Stomach (tissue), 4 donors: ENCODE data around the gene HECTD4.

Experiments
- POLR2AphosphoS5 ChIP-seq, 3 donors: sonication (generic); formaldehyde crosslinking; IDR thresholded peaks; one replicate each; pipeline ENCODE4 v1.6.1; 2016; ENCODE audit warnings: antibody characterized with exemption in 3 of 3
- TF ChIP-seq, protein P1 (sequence below), 7 experiments: fragments of 450-650 bp in 4 of 7; fragments of 200-600 bp in 3 of 7; sonication (generic) in 3 of 7; IDR thresholded peaks; one replicate each; pipeline ENCODE4 v1.5.1; 2016 to 2019; ENCODE audit warnings: antibody characterized with exemption in 7 of 7, control low read depth in 2 of 7, mild to moderate bottlenecking in 1 of 7

DNA sequence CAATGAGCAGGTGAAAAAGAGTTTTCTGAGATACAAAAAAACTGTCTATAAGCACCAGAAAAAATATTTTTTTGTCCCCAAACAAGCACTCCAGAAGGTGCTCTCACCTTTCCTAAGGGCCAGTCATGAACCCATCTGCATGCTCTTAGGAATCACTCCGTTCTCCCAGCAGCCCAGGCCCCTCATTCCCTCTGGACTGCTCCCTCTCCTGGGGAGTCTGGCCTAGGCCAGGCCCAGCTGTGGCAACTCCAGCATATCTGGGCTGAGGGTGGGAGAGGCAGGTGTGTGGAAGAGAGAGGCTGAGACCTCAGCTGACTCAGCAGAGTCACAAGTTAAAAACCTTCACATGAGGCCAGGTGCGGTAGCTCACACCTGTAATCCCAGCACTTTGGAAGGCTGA is 202.3 kb downstream of the HECTD4 start:
- TF ChIP-seq, protein P1, sequence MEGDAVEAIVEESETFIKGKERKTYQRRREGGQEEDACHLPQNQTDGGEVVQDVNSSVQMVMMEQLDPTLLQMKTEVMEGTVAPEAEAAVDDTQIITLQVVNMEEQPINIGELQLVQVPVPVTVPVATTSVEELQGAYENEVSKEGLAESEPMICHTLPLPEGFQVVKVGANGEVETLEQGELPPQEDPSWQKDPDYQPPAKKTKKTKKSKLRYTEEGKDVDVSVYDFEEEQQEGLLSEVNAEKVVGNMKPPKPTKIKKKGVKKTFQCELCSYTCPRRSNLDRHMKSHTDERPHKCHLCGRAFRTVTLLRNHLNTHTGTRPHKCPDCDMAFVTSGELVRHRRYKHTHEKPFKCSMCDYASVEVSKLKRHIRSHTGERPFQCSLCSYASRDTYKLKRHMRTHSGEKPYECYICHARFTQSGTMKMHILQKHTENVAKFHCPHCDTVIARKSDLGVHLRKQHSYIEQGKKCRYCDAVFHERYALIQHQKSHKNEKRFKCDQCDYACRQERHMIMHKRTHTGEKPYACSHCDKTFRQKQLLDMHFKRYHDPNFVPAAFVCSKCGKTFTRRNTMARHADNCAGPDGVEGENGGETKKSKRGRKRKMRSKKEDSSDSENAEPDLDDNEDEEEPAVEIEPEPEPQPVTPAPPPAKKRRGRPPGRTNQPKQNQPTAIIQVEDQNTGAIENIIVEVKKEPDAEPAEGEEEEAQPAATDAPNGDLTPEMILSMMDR (IDR thresholded peaks at IDR 0.05), result no peak
- no peak for TF ChIP-seq POLR2AphosphoS5 (IDR thresholded peaks at IDR 0.05)
